Upper lobe of right lung (tissue), 1 donor: ENCODE measurements around the gene SLC13A3. TPM values are rescaled to one million over a fixed set of nuclear protein-coding genes. Genes with fewer than 3 reads are reported as not detected.
A peak's percentile ranks its signal among the peaks of the same experiment; 100 is the strongest.

Source experiments
- ATAC-seq: fragments of 200-7000 bp; cut with Tn5 transposase; one replicate; pipeline ENCODE4 v1.9.1; 2020; ENCODE audit warnings: mild to moderate bottlenecking, moderate library complexity
- DNase-seq: peaks from one replicate; pipeline ENCODE4 v3.0.0-alpha.2; 2020
- H3K27ac ChIP-seq: fragments of 200-600 bp; one replicate; pipeline ENCODE4 v1.8.0; 2022
- H3K27me3 ChIP-seq: fragments of 200-600 bp; one replicate; pipeline ENCODE4 v1.8.0; 2022; ENCODE audit warnings: mild to moderate bottlenecking
- H3K36me3 ChIP-seq: fragments of 200-600 bp; one replicate; pipeline ENCODE4 v1.8.0; 2022
- H3K4me1 ChIP-seq: fragments of 200-600 bp; one replicate; pipeline ENCODE4 v1.8.0; 2022
- H3K4me3 ChIP-seq: fragments of 200-600 bp; one replicate; pipeline ENCODE4 v1.8.0; 2022; ENCODE audit warnings: mild to moderate bottlenecking
- H3K9me3 ChIP-seq: fragments of 200-600 bp; one replicate; pipeline ENCODE4 v1.8.0; 2022
- intact Hi-C: fragments of 100-400 bp; cut with DNase I; formaldehyde crosslinking; loops from one replicate; pipeline ENCODE4 v1.11.0; 2022
- total RNA-seq: library from RNA; stranded (reverse); fragmentation: NEBNext Ultra II Directional; extraction: Animal tissue kit (Norgen Biotek cat#: 25700); gene quantifications from one replicate; pipeline ENCODE4 v1.2.1, GENCODE V29; 2021
- TF ChIP-seq, protein P1 (sequence below): fragments of 200-600 bp; IDR thresholded peaks from one replicate; pipeline ENCODE4 v1.8.0; 2022; ENCODE audit warnings: antibody characterized with exemption
- donor health status: DM: no; HTN: yes; CAD: no; lungs with severe emphysema.

The SLC13A3 gene
- total RNA-seq, 1 donor from 2014 or later, result 1.6 TPM

DNA sequence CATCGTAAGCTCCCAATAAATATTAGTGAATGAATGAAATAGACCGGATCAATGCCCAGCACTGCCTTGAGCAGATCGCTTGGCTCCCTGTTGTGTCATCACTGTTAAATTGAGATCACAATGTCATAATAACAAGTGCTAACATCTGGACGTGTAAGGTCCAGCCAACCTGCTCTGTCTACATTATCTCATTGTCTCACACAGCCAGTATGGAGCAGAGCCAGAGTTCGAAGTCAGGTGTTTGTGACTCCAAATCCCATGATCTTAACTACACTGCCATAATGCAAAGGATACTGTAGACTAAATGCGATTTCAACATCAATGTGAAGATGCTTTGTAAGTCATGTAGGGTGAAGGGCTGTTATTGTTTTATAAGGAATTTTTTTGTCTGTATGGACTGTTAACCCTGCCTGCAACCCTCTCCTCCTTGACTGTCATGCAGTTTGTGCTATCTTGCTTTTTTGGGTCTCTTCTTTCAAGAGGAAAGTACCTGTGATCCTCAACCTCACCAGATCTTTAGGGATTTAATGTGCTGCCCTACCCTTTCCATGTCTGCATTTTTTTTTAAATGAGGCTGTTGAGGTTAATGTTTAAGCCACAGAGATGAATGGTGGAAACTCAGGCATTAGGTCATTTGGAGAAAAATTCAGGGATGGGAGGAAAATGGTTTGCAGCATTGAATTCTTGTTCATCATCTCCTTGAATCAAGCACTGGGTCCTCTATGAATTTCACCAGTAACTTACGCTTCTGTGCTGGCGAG lies 51.9 kb downstream of the SLC13A3 start:
- ATAC-seq, result no peak
- H3K9me3 ChIP-seq, result no peaks in the 10 kb centered on the region
- intact Hi-C loops, result no loop called here
- H3K36me3 ChIP-seq, result no peaks in the 10 kb centered on the region
- no peak for DNase-seq
- no peak overlapping the region for H3K4me3 ChIP-seq
- TF ChIP-seq, protein P1, sequence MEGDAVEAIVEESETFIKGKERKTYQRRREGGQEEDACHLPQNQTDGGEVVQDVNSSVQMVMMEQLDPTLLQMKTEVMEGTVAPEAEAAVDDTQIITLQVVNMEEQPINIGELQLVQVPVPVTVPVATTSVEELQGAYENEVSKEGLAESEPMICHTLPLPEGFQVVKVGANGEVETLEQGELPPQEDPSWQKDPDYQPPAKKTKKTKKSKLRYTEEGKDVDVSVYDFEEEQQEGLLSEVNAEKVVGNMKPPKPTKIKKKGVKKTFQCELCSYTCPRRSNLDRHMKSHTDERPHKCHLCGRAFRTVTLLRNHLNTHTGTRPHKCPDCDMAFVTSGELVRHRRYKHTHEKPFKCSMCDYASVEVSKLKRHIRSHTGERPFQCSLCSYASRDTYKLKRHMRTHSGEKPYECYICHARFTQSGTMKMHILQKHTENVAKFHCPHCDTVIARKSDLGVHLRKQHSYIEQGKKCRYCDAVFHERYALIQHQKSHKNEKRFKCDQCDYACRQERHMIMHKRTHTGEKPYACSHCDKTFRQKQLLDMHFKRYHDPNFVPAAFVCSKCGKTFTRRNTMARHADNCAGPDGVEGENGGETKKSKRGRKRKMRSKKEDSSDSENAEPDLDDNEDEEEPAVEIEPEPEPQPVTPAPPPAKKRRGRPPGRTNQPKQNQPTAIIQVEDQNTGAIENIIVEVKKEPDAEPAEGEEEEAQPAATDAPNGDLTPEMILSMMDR, result no peak
- no peak overlapping the region for H3K27ac ChIP-seq
- H3K4me1 ChIP-seq, result no peaks in the 10 kb centered on the region
- no peaks in the 10 kb centered on the region for H3K27me3 ChIP-seq

DNA sequence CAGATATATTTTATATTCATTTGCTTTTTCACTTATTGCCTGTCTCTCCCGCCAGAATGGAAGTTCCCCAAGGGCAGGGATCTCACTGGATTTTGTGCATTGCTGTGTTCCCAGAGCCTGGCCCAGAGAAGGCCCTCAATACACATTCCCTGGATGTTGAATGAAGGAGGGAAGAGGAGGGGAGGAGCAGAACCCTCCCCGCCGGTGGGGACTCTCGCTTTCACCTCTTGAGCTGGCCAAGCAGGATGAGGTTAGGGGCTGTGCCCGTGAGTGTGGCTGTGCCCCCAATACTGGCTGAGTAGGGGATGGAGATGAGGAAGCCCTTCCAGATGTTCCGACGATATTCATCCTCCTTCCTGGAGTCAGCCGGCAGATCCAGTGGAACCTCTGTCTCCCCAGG lies 55.3 kb downstream of the SLC13A3 start:
- Histone ChIP-seq H3K27me3 (no peaks in the 10 kb centered on the region), H3K36me3 (no peaks in the 10 kb centered on the region), H3K4me1 (no peaks in the 10 kb centered on the region), H3K9me3 (no peaks in the 10 kb centered on the region), H3K27ac (no peak overlapping the region), H3K4me3 (no peak overlapping the region)
- ATAC-seq (no peak), DNase-seq (no peak)
- TF ChIP-seq, protein P1, result no peak
- intact Hi-C loops, result no loop called here

DNA sequence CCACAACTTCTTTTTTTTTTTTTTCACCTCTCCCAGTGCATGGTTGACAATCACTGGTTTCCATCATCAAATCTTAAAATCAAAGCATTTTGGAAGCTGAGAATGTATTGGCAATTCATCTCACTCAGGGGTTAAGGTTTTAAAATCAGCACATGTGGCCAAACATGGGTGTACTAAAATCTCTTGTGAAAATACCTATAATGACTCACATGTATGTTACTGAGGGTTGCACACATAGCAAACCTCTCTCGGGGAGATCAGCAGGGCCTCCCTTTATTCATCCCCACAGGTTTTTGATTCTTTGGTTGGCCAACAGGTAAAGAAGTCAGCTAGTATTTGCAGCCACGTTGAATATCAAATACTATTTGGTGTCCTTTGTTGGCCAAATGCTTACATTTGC lies 56.5 kb downstream of the SLC13A3 start:
- DNase-seq, result no peak
- no peaks in the 10 kb centered on the region for H3K36me3 ChIP-seq
- H3K4me3 ChIP-seq, result no peak overlapping the region
- TF ChIP-seq, protein P1, result no peak
- H3K4me1 ChIP-seq, result no peaks in the 10 kb centered on the region
- no peak overlapping the region for H3K27ac ChIP-seq
- no peaks in the 10 kb centered on the region for H3K27me3 ChIP-seq
- no peak for ATAC-seq
- intact Hi-C loops, result no loop called here
- H3K9me3 ChIP-seq, result no peaks in the 10 kb centered on the region

DNA sequence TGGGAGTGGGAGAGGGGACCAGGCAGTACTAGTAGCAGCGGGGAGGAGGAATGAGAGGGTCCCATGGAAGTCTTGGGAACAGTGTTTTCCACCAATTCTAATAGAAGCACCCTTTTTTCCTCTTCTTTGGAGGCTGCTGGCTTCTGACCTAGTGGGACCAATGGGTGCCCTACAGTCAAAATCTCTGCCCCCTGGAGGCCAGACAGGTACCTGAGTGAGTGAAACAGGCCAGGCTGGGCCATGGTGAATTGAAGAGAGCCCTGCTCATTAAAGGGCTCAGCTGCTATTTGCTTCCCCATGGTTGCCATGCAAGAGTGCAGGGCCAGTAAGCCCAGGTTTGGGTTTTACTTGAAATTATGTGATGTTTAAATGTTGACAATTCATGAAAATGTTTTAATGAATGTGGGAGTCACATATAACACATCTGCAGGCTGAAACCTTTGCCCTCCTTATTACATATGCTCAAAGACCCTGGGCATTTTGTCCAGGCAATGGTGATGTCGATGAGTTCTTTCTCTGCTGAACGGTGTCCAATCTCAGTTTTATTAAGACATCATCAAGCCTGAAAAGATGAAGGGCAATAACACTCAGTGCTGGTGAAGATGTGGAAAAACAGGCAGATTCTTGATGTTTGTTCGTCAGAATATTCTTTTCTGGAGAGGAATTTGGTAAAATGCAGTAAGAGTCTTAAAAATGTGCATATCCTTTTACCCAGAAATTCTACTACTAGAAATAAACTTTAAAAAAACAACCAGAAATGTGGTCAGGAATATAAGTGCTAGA lies 58.5 kb downstream of the SLC13A3 start:
- DNase-seq (no peak), ATAC-seq (peak; percentile 41)
- H3K4me1 ChIP-seq, result no peaks in the 10 kb centered on the region
- no peaks in the 10 kb centered on the region for H3K9me3 ChIP-seq
- no peaks in the 10 kb centered on the region for H3K27me3 ChIP-seq
- H3K4me3 ChIP-seq, result no peak overlapping the region
- no peak overlapping the region for H3K27ac ChIP-seq
- TF ChIP-seq, protein P1, result peak; percentile 13
- no peaks in the 10 kb centered on the region for H3K36me3 ChIP-seq
- intact Hi-C loops, result no loop called here

DNA sequence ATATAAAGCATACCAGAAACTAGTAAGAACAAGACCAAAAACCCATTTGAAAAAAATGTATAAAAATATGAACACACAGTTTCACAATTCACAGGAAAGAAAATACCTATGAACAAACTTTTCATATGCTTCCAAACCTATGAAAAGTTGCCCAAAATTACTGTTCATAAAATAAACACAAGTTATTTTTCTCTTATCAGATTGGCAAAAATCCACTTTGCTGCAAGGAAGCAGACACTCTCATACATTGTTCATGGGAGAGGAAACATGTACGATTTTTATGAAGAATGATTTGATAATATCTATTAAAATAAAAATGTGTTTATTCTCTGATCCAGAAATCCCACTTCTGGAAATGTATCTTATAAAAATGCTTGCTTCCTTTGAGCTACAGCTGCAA lies 60.8 kb downstream of the SLC13A3 start:
- TF ChIP-seq, protein P1, result no peak
- intact Hi-C loops, result no loop called here
- ATAC-seq, result no peak
- Histone ChIP-seq H3K4me3 (no peak overlapping the region), H3K27ac (no peak overlapping the region), H3K36me3 (no peaks in the 10 kb centered on the region), H3K27me3 (no peaks in the 10 kb centered on the region), H3K4me1 (no peaks in the 10 kb centered on the region), H3K9me3 (no peaks in the 10 kb centered on the region)
- no peak for DNase-seq
